GM21723 (cell line): ENCODE data around the gene TTC1.

Source experiments
- ATAC-seq: cut with Tn5 transposase; IDR thresholded peaks from one replicate; pipeline ENCODE4 v1.9.1; 2021; ENCODE audit warnings: mild to moderate bottlenecking, moderate library complexity; ENCODE audit not compliant: unreplicated experiment

Gene TTC1

GRCh38 chr5:160082614-160083500 is 73.9 kb downstream of the TTC1 start:
- ATAC-seq, result no peak

DNA sequence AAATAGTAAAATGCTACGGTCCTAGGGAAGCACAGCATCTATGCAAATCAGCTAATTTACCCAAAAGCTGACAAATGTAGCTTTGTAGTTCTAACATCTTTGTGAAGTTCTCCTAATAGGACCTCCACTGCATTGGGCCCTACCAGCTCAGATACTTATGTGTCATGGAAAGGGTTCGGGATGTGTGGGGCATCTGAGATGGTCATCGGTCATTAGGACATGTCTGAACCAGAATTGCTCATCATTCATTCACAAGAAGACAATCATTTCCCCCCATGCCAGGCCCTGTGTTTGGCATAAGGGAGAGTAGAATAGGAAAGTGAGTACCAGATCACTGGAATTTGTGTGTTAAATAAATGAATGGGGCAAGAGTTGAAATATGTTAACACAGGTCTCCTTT is 74.6 kb downstream of the TTC1 start:
- ATAC-seq, result no peak

DNA sequence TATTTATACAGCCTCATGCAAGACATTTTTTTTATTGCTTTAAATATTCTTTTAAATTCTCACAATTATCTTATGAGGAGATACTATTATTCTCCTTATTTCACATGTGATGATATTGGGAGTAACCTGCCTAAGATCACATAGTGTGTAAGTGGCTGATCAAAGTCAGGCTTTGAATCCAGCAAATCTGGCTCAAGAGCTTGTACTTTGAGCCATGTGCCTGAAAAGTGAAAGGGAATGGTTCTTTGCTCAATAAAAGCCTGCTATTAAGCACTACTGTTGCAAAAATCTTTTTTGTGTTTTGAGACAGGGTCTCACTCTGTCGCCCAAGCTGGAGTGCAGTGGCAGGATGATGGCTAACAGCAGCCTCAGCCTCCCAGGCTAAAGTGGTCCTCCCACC is 75.2 kb downstream of the TTC1 start:
- ATAC-seq, result no peak

DNA sequence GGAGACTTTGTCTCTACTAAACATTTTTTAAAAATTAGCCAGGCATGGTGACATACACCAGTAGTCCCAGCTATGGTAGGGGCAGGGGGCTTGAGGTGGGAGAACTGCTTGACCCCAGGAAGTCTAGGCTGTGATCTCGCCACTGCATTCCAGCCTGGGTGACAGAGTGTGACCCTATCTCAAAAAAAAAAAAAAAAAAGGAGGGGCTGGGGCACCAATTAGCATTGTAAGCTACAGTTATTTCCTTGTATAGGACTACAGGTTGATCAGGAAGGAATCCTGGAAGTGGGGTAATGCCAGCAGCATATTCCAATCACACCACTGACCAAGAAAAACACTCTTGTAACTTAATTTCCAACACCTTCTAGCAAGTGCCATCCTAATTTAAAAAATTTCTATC is 78.3 kb downstream of the TTC1 start:
- ATAC-seq, result no peak

- ATAC-seq, result no peak
These were observed 79.9 kb downstream of the TTC1 start for GRCh38 chr5:160088805-160089204.

DNA sequence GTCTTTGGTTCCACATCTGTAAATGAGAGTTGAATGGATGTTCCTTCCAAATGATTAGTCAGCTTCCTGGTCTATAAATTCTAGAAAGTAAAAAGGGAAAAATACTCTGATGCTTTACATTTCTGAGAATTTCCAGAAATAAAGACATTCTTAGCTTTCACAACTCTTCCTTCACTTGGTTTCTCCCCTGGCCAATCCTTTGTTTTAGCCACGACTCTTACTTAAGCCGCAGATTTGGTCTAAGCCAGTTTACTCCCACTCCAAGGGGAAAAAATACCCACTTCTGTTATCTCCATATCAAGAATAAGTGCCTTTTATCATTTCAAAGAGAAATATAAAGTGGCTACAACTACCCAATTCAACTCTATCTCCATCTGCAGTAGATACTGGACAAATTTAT is 80.6 kb downstream of the TTC1 start:
- no peak for ATAC-seq

- no peak for ATAC-seq
These were observed 81.1 kb downstream of the TTC1 start for GRCh38 chr5:160090059-160090458.

DNA sequence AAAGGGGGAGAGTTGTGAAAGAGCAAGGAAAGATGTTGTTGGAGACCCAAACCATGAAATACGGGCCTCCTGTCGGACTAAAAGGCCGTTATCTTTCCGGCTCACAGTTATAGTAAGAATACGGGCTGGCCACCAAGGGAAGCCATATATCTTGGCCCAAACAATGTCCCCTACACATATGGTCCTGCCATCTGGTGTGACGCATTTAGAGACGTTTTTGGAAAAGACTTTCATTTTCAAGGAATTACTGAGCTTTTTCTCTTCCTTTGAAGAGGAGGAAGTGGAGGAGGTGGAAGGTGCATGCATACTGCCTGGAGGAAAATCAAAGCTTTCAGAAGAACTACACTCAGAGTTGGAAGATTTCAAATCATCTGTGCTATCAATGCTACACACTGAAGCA is 83.6 kb downstream of the TTC1 start:
- no peak for ATAC-seq

DNA sequence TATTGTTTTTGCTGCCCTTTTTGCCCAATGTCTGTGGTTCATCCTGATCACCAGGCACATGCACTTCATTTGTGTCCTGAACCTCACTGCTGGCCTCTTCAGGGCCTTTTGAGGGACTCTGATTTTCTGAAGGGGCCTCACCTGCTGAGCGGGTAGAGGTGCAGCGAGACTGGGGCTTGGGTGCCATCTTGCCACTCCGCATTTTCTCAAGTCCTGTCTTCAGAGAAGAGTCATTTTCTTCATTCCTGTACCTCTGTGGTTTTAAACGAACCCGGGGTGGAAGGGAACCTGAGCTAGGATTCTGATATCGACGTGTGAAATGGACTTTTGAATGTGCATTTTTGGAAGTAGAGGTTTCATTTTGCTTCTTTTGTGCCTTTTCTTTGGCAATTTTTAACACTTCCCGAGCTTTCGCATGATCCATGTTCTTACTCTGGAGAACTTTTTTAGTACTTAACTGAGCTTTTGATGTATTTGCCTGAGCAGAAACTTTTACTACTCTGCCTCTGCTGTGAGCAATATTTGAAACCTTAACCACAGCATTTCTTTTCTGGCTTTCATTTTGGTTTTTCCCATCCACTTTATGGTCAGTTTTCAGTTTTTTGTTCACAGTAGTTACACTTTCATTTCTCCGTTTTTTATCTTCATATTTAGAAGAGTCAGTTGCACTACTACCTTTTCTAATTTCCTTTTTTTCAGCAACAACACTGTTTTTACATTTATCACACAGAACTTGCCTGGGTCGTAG is 84.2 kb downstream of the TTC1 start:
- ATAC-seq, result peak; percentile 84

GRCh38 chr5:160096178-160096577 is 87.2 kb downstream of the TTC1 start:
- ATAC-seq, result no peak

DNA sequence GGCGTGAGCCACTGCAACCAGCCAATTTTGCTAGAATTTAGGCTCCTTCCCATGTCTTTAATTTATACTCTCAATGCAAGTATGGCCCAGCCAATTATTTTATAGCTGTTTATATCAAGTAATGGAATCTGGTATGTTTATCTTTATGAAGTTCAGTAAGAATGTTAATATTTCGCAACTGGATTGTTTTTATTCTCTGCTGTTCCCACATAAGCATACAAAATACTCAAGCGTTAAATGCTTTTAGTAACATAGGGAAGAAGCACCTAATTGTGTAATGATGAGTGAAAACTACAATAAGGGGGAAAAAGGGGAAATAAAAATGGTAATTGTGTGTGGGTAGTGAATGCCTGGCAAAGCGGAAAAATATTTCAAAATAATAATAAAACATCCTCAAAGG is 89.1 kb downstream of the TTC1 start:
- ATAC-seq, result no peak

DNA sequence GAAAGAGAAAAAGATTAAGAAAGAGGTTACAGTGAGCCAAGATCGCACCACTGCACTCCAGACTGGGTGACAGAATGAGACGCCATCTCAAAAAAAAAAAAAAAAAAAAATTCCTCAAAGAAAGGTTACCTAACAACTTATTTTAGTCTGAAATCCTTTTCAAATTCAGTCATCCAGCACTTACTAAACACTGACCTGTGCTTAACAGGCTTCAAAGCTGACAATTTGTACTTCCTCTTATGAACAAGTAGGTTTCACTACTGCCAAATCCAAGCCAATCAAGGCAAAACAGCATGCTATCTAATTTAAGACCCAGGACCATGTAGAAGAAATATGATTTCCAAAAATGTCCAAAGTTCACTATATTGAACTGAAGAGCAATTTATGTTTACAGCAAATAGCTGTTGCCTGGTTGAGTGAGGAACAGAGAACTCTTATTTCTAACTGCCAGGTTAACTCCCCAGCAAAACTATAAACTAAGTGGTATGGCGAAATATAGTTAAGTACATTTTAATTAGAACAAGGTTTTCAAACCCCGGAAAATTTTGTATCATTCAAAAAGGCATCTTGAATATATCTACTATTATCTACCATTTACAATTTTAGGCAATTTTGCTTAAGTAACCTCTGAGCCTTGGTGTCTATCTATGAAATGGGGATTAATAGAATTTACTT is 96.9 kb downstream of the TTC1 start:
- peak; percentile 87 for ATAC-seq

- ATAC-seq, result no peak
These were observed 99.2 kb downstream of the TTC1 start for GRCh38 chr5:160108124-160108523.
